OCI-LY7 (cell line): ENCODE results near the gene SLC9C1. TPM values are rescaled to one million over a fixed set of nuclear protein-coding genes. Genes with fewer than 3 reads are reported as not detected.

Experiments used
- BruUV-seq: library from RNA; stranded (reverse); fragments of 400-500 nt; replicated peaks from 2 replicates; lab custom pipeline; 2021; lab: Mats Ljungman, UMichigan
- CTCF ChIA-PET: fragments of 300-600 bp; sonication (Branson Sonifier 250); formaldehyde crosslinking; loops from one replicate; lab custom pipeline; 2022; ENCODE audit warnings: antibody characterized with exemption; ENCODE audit not compliant: unreplicated experiment; lab: Charles Lee
- POLR2A ChIA-PET: fragments of 300-600 bp; sonication (Branson Sonifier 250); formaldehyde crosslinking; loops from one replicate; lab custom pipeline; 2022; ENCODE audit warnings: antibody characterized with exemption; lab: Charles Lee
- DNase-seq: peaks from one replicate; pipeline ENCODE4 v3.0.0-alpha.2; 2015; ENCODE audit warnings: low spot score
- H2AFZ ChIP-seq: fragments of 200-600 bp; sonication (generic), shearing (Covaris generic); 2 replicates; pipeline ENCODE4 v1.6.1; 2014; ENCODE audit warnings: mild to moderate bottlenecking, antibody characterized with exemption, low read length, moderate library complexity
- H3K27ac ChIP-seq: fragments of 200-600 bp; sonication (generic); 2 replicates; pipeline ENCODE4 v1.5.1; 2014; ENCODE audit warnings: mixed run types, low read depth, mild to moderate bottlenecking, moderate library complexity, low read length, inconsistent platforms; ENCODE audit not compliant: poor library complexity, severe bottlenecking
- H3K36me3 ChIP-seq: fragments of 200-600 bp; sonication (generic); 2 replicates; pipeline ENCODE4 v1.6.1; 2014; ENCODE audit warnings: mild to moderate bottlenecking, antibody characterized with exemption, low read length, moderate library complexity, mixed read lengths; ENCODE audit not compliant: insufficient read depth
- H3K4me1 ChIP-seq: fragments of 200-600 bp; sonication (generic); 2 replicates; pipeline ENCODE4 v1.5.1; 2014; ENCODE audit warnings: mild to moderate bottlenecking, low read length; ENCODE audit not compliant: insufficient read depth, poor library complexity, severe bottlenecking
- H3K4me2 ChIP-seq: fragments of 200-600 bp; sonication (generic); 2 replicates; pipeline ENCODE4 v1.6.1; 2014; ENCODE audit warnings: mild to moderate bottlenecking, low read length
- H3K4me3 ChIP-seq: fragments of 200-600 bp; sonication (generic); 2 replicates; pipeline ENCODE4 v1.5.1; 2014; ENCODE audit warnings: mild to moderate bottlenecking, low read depth, low read length; ENCODE audit not compliant: poor library complexity, severe bottlenecking
- H3K79me2 ChIP-seq: fragments of 200-600 bp; sonication (generic); 2 replicates; pipeline ENCODE4 v1.6.1; 2016; ENCODE audit warnings: low read depth, mild to moderate bottlenecking, low read length, moderate library complexity, mixed read lengths; ENCODE audit not compliant: insufficient read depth
- H3K9me2 ChIP-seq: fragments of 200-600 bp; sonication (generic); 2 replicates; pipeline ENCODE4 v1.6.1; 2016; ENCODE audit warnings: mild to moderate bottlenecking, low read length, mixed read lengths; ENCODE audit not compliant: insufficient read depth
- H3K9me3 ChIP-seq: fragments of 200-600 bp; sonication (generic); 2 replicates; pipeline ENCODE4 v1.6.1; 2014; ENCODE audit warnings: mild to moderate bottlenecking, mixed run types, low read length, mixed read lengths
- H4K20me1 ChIP-seq: fragments of 200-600 bp; sonication (generic); 2 replicates; pipeline ENCODE4 v1.6.1; 2014; ENCODE audit warnings: mild to moderate bottlenecking, antibody characterized with exemption, low read length, moderate library complexity, mixed read lengths; ENCODE audit not compliant: insufficient read depth
- CTCF ChIP-seq: fragments of 200-600 bp; sonication (generic); conservative IDR thresholded peaks from 2 replicates; pipeline ENCODE4 v1.5.1; 2014; ENCODE audit warnings: mild to moderate bottlenecking, antibody characterized with exemption, low read length, moderate library complexity, mixed read lengths
- EZH2phosphoT487 ChIP-seq: fragments of 200-600 bp; sonication (generic); IDR thresholded peaks from 2 replicates; pipeline ENCODE4 v1.6.1; 2018; ENCODE audit warnings: low read depth, borderline replicate concordance, mild to moderate bottlenecking, mixed run types, antibody characterized with exemption, low read length, moderate library complexity, mixed read lengths
- intact Hi-C: fragments of 100-400 bp; cut with micrococcal nuclease; formaldehyde crosslinking; loops from one replicate; pipeline ENCODE4 v1.10.0; 2022; ENCODE audit not compliant: unreplicated experiment
- total RNA-seq, 2 experiments: library from RNA; depleted of rRNA in 1 of 2; stranded (reverse); fragments of >200 nt in 1 of 2; shearing (Covaris generic) in 1 of 2; gene quantifications; 2 replicates each; pipeline ENCODE4 v1.2.3, GENCODE V29; 2014 to 2022

The SLC9C1 gene
- total RNA-seq, 2 experiments from 2014 or later = not detected

GRCh38 chr3:112129925-112130637 is 163.9 kb downstream of the SLC9C1 start:
- Histone ChIP-seq H2AFZ (no peak overlapping the region), H3K79me2 (peaks cover 93% of the 10 kb centered on the region), H3K4me1 (peaks cover 80% of the 10 kb centered on the region), H3K9me3 (no peaks in the 10 kb centered on the region), H3K36me3 (peaks cover 71% of the 10 kb centered on the region), H4K20me1 (no peaks in the 10 kb centered on the region), H3K4me3 (peak overlapping the region; percentile 86), H3K4me2 (peak overlapping the region; percentile 99), H3K27ac (peak overlapping the region; percentile 99), H3K9me2 (no peaks in the 10 kb centered on the region)
- CTCF ChIA-PET = interaction anchor here (1.5 to 1.7 kb wide), 2 partner anchors 13 to 18 kb away, joined by 7 to 8 read pairs; no protein-coding TSS in a partner anchor
- TF ChIP-seq CTCF (no peak), EZH2phosphoT487 (no peak)
- peak; percentile 76 for DNase-seq
- POLR2A ChIA-PET = interaction anchor here (0.6 to 16.9 kb wide), 7 partner anchors 9 to 369 kb away, joined by 3 to 566 read pairs (median 6); partner anchors contain the start of genes BTLA and SLC9C1
- BruUV-seq = TSS peak; percentile 39
- intact Hi-C loops = no loop called here

GRCh38 chr3:112128843-112129727 is 164.9 kb downstream of the SLC9C1 start:
- ChIA-PET CTCF (interaction anchor here (1.5 to 1.7 kb wide), 2 partner anchors 12 to 17 kb away, joined by 7 to 8 read pairs; no protein-coding TSS in a partner anchor), POLR2A (interaction anchor here (0.6 to 16.9 kb wide), 10 partner anchors 8 to 370 kb away, joined by 3 to 566 read pairs (median 4); partner anchors contain the start of genes BTLA and SLC9C1)
- peak; percentile 96 for DNase-seq

More at GRCh38 chr3:112128843-112129727, 164.9 kb downstream of the SLC9C1 start:
- Histone ChIP-seq H3K9me3 (no peaks in the 10 kb centered on the region), H3K36me3 (peaks cover 80% of the 10 kb centered on the region), H4K20me1 (no peaks in the 10 kb centered on the region), H3K4me3 (peak overlapping the region; percentile 86), H3K4me2 (peak overlapping the region; percentile 99), H3K27ac (peak overlapping the region; percentile 99), H2AFZ (no peak overlapping the region), H3K9me2 (no peaks in the 10 kb centered on the region), H3K4me1 (peaks cover 80% of the 10 kb centered on the region), H3K79me2 (peaks cover 91% of the 10 kb centered on the region)
- TF ChIP-seq CTCF (no peak), EZH2phosphoT487 (no peak)
- BruUV-seq = TSS peak; percentile 67
- intact Hi-C loops = no loop called here
